ENCODE measurements around the gene TEX12. TPM values are rescaled to one million over a fixed set of nuclear protein-coding genes. Genes with fewer than 3 reads are reported as not detected.

TEX12 gene
- total and polyA plus RNA-seq, 2 of the 4 experiments (the other 2 are of a cell fraction): 0.12 TPM; not detected in 1

DNA sequence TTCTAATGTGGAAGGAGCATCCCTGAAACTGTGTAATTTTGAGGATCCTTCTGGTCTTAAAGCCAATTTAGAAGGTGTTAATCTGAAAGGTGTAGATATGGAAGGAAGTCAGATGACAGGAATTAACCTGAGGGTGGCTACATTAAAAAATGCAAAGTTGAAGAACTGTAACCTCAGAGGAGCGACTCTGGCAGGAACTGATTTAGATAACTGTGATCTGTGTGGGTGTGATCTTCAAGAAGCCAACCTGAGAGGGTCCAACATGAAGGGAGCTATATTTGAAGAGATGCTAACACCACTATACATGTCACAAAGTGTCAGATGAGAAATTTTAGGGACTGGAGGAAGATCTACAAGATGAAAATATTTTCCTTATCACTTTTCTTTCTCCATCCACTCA lies 15.7 kb downstream of the TEX12 start:
- Histone ChIP-seq H2AK9ac (replicated peaks; ENCODE audit: low read depth, low read length, poor library complexity) (no peak overlapping the region), H4K20me1 (ENCODE audit: insufficient read depth, low read length) (no peaks in the 10 kb centered on the region), H2BK120ac (ENCODE audit: low read depth, low read length) (no peak overlapping the region), H3K4ac (ENCODE audit: low read depth, low read length) (no peak overlapping the region), H3K14ac (replicated peaks; ENCODE audit: low read depth, low read length) (no peak overlapping the region), H3K18ac (ENCODE audit: low read depth, low read length) (no peak overlapping the region), H3K23ac (ENCODE audit: low read depth, low read length) (no peak overlapping the region), H2AK5ac (ENCODE audit: low read depth, low read length) (no peak overlapping the region), H4K5ac (ENCODE audit: low read depth, low read length) (no peak overlapping the region), H4K8ac (ENCODE audit: low read depth in 2 of 2, low read length in 2 of 2) (no peak overlapping the region), H2BK20ac (ENCODE audit: low read depth, low read length) (no peak overlapping the region), H3K9ac (ENCODE audit: low read depth, low read length) (no peak overlapping the region), H2BK15ac (ENCODE audit: low read depth, low read length) (no peak overlapping the region), H2BK5ac (ENCODE audit: low read depth, low read length, poor library complexity, severe bottlenecking) (no peak overlapping the region), H4K91ac (ENCODE audit: insufficient read depth, low read depth, low read length) (no peak overlapping the region), H3K9me3 (ENCODE audit: control insufficient read depth, insufficient read depth, low read length) (no peaks in the 10 kb centered on the region), H3K4me3 (ENCODE audit: insufficient read depth, low read depth, low read length) (no peak overlapping the region), H3K36me3 (ENCODE audit: control insufficient read depth, insufficient read depth, low read length) (no peaks in the 10 kb centered on the region), H3K27ac (ENCODE audit: insufficient read depth, low read length) (no peak overlapping the region), H3K9me1 (ENCODE audit: insufficient read depth, low read length) (no peaks in the 10 kb centered on the region), H3K4me2 (ENCODE audit: low read depth, low read length) (no peak overlapping the region), H3K56ac (ENCODE audit: extremely low read depth, insufficient read depth, low read length) (no peak overlapping the region), H2AFZ (replicated peaks; ENCODE audit: low read length, poor library complexity) (no peak overlapping the region), H3K79me1 (ENCODE audit: low read depth in 1 of 2, low read length in 2 of 2) (no peaks in the 10 kb centered on the region), H3K27me3 (ENCODE audit: control insufficient read depth, insufficient read depth, low read length) (peaks cover 3% of the 10 kb centered on the region; the same call in 1 of the 2 replicates), H3K4me1 (ENCODE audit: control insufficient read depth, insufficient read depth, low read length) (peaks cover 3% of the 10 kb centered on the region; the same call in 1 of the 2 replicates)
- POLR2A ChIA-PET (ENCODE audit: unreplicated experiment): no interaction called here
- no peak for ATAC-seq (ENCODE audit: low read depth)
- 60% methylated on average over 1 of the region's 1 CpG; no CpG with 5 or more reads in 1 of the 2 experiments for WGBS, 2 experiments (ENCODE audit: extremely low coverage in 2 of 2, insufficient read length in 1 of 2)
- TF ChIP-seq, protein P1, sequence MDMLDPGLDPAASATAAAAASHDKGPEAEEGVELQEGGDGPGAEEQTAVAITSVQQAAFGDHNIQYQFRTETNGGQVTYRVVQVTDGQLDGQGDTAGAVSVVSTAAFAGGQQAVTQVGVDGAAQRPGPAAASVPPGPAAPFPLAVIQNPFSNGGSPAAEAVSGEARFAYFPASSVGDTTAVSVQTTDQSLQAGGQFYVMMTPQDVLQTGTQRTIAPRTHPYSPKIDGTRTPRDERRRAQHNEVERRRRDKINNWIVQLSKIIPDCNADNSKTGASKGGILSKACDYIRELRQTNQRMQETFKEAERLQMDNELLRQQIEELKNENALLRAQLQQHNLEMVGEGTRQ (IDR thresholded peaks at IDR 0.05; ENCODE audit: low read depth, low read length): no peak
- no peak for TF ChIP-seq MAFK (IDR thresholded peaks at IDR 0.05; ENCODE audit: low read depth, low read length)
- TF ChIP-seq MXI1 (IDR thresholded peaks at IDR 0.05; ENCODE audit: borderline replicate concordance, low read depth, low read length): no peak
- no peak for DNase-seq
- in situ Hi-C loops (cut with MboI; ENCODE audit: low sequenced_read_pairs): no loop called here
- BruUV-seq (replicated peaks): no TSS peak
- dilution Hi-C loops (cut with HindIII; ENCODE audit: low sequenced_read_pairs, unreplicated experiment): no loop called here
- CTCF ChIA-PET: no interaction called here
- intact Hi-C loops (cut with micrococcal nuclease): no loop called here

Measured in IMR-90 (cell line).